GM04504 (cell line): ENCODE data around the gene KSR2.

Source experiments
- DNase-seq: peaks from one replicate; pipeline ENCODE4 v3.0.0-alpha.2; 2012; ENCODE audit warnings: low read depth

Gene KSR2

GRCh38 chr12:117494833-117495655, 473.7 kb downstream of the KSR2 start:
- no peak for DNase-seq

- no peak for DNase-seq
These were observed 477.1 kb downstream of the KSR2 start for GRCh38 chr12:117491711-117492110.

GRCh38 chr12:117490130-117490529, 478.7 kb downstream of the KSR2 start:
- DNase-seq = no peak

- peak; percentile 34 for DNase-seq
These were observed 479.1 kb downstream of the KSR2 start for GRCh38 chr12:117489671-117490070.

GRCh38 chr12:117486840-117487659, 481.7 kb downstream of the KSR2 start:
- DNase-seq = peak; percentile 45

GRCh38 chr12:117485984-117486839, 482.6 kb downstream of the KSR2 start:
- DNase-seq = no peak

- DNase-seq = no peak
These were observed 483.9 kb downstream of the KSR2 start for GRCh38 chr12:117484901-117485300.

GRCh38 chr12:117483501-117483900, 485.3 kb downstream of the KSR2 start:
- no peak for DNase-seq

GRCh38 chr12:117481470-117481869, 487.3 kb downstream of the KSR2 start:
- no peak for DNase-seq

- DNase-seq = no peak
These were observed 492.4 kb downstream of the KSR2 start for GRCh38 chr12:117476341-117476740.

GRCh38 chr12:117473856-117474255, 494.9 kb downstream of the KSR2 start:
- no peak for DNase-seq

- DNase-seq = no peak
These were observed 495.8 kb downstream of the KSR2 start for GRCh38 chr12:117472983-117473382.

GRCh38 chr12:117470804-117471203, 498.0 kb downstream of the KSR2 start:
- DNase-seq = no peak

GRCh38 chr12:117469883-117470483, 498.8 kb downstream of the KSR2 start:
- DNase-seq = no peak

GRCh38 chr12:117468016-117468415, 500.8 kb downstream of the KSR2 start:
- DNase-seq = no peak

- DNase-seq = no peak
These were observed 501.2 kb downstream of the KSR2 start for GRCh38 chr12:117467588-117467987.

- no peak for DNase-seq
These were observed 502.0 kb downstream of the KSR2 start for GRCh38 chr12:117466677-117467362.

- DNase-seq = no peak
These were observed 507.1 kb downstream of the KSR2 start for GRCh38 chr12:117461732-117462131.

GRCh38 chr12:117459229-117459628, 509.6 kb downstream of the KSR2 start:
- DNase-seq = no peak

- no peak for DNase-seq
These were observed 511.6 kb downstream of the KSR2 start for GRCh38 chr12:117457189-117457588.

GRCh38 chr12:117456076-117456475, 512.7 kb downstream of the KSR2 start:
- DNase-seq = no peak
